DMS 273 treated with DMSO at 0.1 percent for 48 hours (cell line): Measurements from ENCODE around the gene CTXND2.

Source experiments
- DNase-seq: peaks from one replicate; lab custom pipeline; 2025; lab: John Stamatoyannopoulos, UW

CTXND2 gene

GRCh38 chr1:150960646-150961045 lies 73.7 kb downstream of the CTXND2 start:
- no peak for DNase-seq

GRCh38 chr1:150961756-150962155 lies 74.8 kb downstream of the CTXND2 start:
- no peak for DNase-seq
